Activated T-helper 17 cell treated with anti-CD3 and anti-CD28 coated beads, Interleukin-2, amount 50 U/mL, for 72 hours (primary cell): ENCODE results near the gene SUPT3H. TPM values are rescaled to one million over a fixed set of nuclear protein-coding genes. Genes with fewer than 3 reads are reported as not detected.

Source experiments
- ATAC-seq: fragments of 150-1000 bp; cut with Tn5 transposase; replicated peaks from 2 replicates; pipeline ENCODE4 v1.10.0; 2021; ENCODE audit warnings: mild to moderate bottlenecking, moderate library complexity
- H3K27ac Mint-ChIP-seq: one replicate; pipeline ENCODE4 v1.8.0; 2022; ENCODE audit warnings: mixed read lengths
- H3K27me3 Mint-ChIP-seq: one replicate; pipeline ENCODE4 v1.8.0; 2022; ENCODE audit warnings: mixed read lengths
- H3K36me3 Mint-ChIP-seq: one replicate; pipeline ENCODE4 v1.8.0; 2022; ENCODE audit warnings: low read depth, mild to moderate bottlenecking, mixed read lengths
- H3K4me1 Mint-ChIP-seq: one replicate; pipeline ENCODE4 v1.8.0; 2022; ENCODE audit warnings: mixed read lengths
- H3K4me3 Mint-ChIP-seq: one replicate; pipeline ENCODE4 v1.8.0; 2022; ENCODE audit warnings: mild to moderate bottlenecking, mixed read lengths
- H3K9me3 Mint-ChIP-seq: one replicate; pipeline ENCODE4 v1.8.0; 2022; ENCODE audit warnings: mixed read lengths
- total RNA-seq, 2 donors: library from RNA; stranded (reverse); gene quantifications; one replicate each; pipeline ENCODE4 v1.2.3, GENCODE V29; 2022

The SUPT3H gene
- total RNA-seq, 2 donors from 2014 or later, result 12.1 to 20.0 TPM

- Mint-ChIP-seq H3K27me3 (no peaks in the 10 kb centered on the region), H3K4me1 (peaks cover 19% of the 10 kb centered on the region), H3K27ac (no peak overlapping the region), H3K36me3 (peaks cover 18% of the 10 kb centered on the region), H3K4me3 (peak overlapping the region; percentile 20), H3K9me3 (no peaks in the 10 kb centered on the region)
- no peak for ATAC-seq
Observed at GRCh38 chr6:45415788-45416518, 38.2 kb upstream of the SUPT3H start.

GRCh38 chr6:45415315-45415714 lies 37.6 kb upstream of the SUPT3H start:
- Mint-ChIP-seq H3K27ac (no peak overlapping the region), H3K4me1 (peaks cover 19% of the 10 kb centered on the region), H3K27me3 (no peaks in the 10 kb centered on the region), H3K4me3 (peak overlapping the region; percentile 20), H3K9me3 (no peaks in the 10 kb centered on the region), H3K36me3 (peaks cover 12% of the 10 kb centered on the region)
- no peak for ATAC-seq

- no peaks in the 10 kb centered on the region for H3K9me3 Mint-ChIP-seq
- H3K4me3 Mint-ChIP-seq, result no peak overlapping the region
- peaks cover 14% of the 10 kb centered on the region for H3K4me1 Mint-ChIP-seq
- H3K27ac Mint-ChIP-seq, result no peak overlapping the region
- H3K36me3 Mint-ChIP-seq, result no peaks in the 10 kb centered on the region
- ATAC-seq, result no peak
- H3K27me3 Mint-ChIP-seq, result no peaks in the 10 kb centered on the region
Observed at GRCh38 chr6:45411959-45412358, 34.2 kb upstream of the SUPT3H start.

DNA sequence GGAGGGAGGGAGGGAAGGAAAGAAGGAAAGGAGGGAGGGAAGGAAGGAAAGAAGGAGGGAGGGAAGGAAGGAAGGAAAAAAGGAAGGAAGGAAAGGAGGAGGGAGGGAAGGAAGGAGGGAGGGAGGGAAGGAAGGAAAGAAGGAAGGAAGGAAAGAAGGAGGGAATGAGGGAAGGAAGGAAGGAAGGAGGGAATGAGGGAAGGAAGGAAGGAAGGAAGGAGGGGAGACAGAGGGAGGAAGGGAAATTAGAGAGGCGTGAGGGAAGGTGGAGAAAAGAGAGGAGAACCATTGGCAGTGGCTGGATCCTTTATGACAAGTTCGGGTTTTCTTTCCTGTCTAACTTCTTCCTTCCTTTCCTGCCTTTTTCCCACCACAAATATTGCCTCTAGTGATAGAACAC lies 22.3 kb upstream of the SUPT3H start:
- H3K27ac Mint-ChIP-seq, result no peak overlapping the region
- H3K27me3 Mint-ChIP-seq, result peaks cover 3% of the 10 kb centered on the region
- peaks cover 4% of the 10 kb centered on the region for H3K4me1 Mint-ChIP-seq
- no peaks in the 10 kb centered on the region for H3K9me3 Mint-ChIP-seq
- H3K36me3 Mint-ChIP-seq, result no peaks in the 10 kb centered on the region
- no peak overlapping the region for H3K4me3 Mint-ChIP-seq
- no peak for ATAC-seq

GRCh38 chr6:45398075-45398813 lies 20.5 kb upstream of the SUPT3H start:
- H3K4me1 Mint-ChIP-seq, result peaks cover 4% of the 10 kb centered on the region
- H3K4me3 Mint-ChIP-seq, result no peak overlapping the region
- no peaks in the 10 kb centered on the region for H3K27me3 Mint-ChIP-seq
- peak; percentile 89 for ATAC-seq
- no peaks in the 10 kb centered on the region for H3K36me3 Mint-ChIP-seq
- no peaks in the 10 kb centered on the region for H3K9me3 Mint-ChIP-seq
- H3K27ac Mint-ChIP-seq, result no peak overlapping the region

- no peak for ATAC-seq
- Mint-ChIP-seq H3K4me1 (peaks cover 10% of the 10 kb centered on the region), H3K9me3 (peaks cover 10% of the 10 kb centered on the region), H3K4me3 (no peak overlapping the region), H3K27ac (no peak overlapping the region), H3K27me3 (no peaks in the 10 kb centered on the region), H3K36me3 (no peaks in the 10 kb centered on the region)
Observed at GRCh38 chr6:45394586-45395095, 16.9 kb upstream of the SUPT3H start.

DNA sequence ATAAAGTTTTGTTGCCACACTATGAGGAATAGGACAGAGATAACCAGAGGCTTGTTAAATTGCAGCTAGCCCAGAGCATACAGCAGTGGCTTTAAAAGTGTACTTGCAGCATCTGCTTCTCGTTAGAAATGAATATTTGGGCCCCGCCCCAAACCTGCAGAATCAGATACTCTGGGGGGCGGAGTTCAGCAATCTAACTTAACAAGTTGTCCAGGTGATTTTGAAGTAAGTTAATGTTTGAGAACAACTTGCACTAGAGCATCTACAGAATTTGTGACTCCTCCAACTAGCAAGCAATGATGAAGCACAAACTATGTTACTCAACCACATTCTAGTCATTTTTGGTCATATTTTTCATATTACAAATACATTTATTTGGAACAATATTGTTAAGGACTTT lies 10.6 kb upstream of the SUPT3H start:
- H3K4me3 Mint-ChIP-seq, result no peak overlapping the region

GRCh38 chr6:45387236-45387635 lies 9.5 kb upstream of the SUPT3H start:
- no peaks in the 10 kb centered on the region for H3K27me3 Mint-ChIP-seq
- H3K9me3 Mint-ChIP-seq, result peaks cover 6% of the 10 kb centered on the region
- no peak overlapping the region for H3K4me3 Mint-ChIP-seq
- H3K36me3 Mint-ChIP-seq, result no peaks in the 10 kb centered on the region
- no peak overlapping the region for H3K27ac Mint-ChIP-seq
- ATAC-seq, result no peak
- peaks cover 6% of the 10 kb centered on the region for H3K4me1 Mint-ChIP-seq

More for the DNA sequence above, 10.6 kb upstream of the SUPT3H start:
- Mint-ChIP-seq H3K36me3 (no peaks in the 10 kb centered on the region), H3K27me3 (no peaks in the 10 kb centered on the region), H3K4me1 (peaks cover 6% of the 10 kb centered on the region), H3K27ac (no peak overlapping the region), H3K9me3 (peaks cover 10% of the 10 kb centered on the region)
- no peak for ATAC-seq

DNA sequence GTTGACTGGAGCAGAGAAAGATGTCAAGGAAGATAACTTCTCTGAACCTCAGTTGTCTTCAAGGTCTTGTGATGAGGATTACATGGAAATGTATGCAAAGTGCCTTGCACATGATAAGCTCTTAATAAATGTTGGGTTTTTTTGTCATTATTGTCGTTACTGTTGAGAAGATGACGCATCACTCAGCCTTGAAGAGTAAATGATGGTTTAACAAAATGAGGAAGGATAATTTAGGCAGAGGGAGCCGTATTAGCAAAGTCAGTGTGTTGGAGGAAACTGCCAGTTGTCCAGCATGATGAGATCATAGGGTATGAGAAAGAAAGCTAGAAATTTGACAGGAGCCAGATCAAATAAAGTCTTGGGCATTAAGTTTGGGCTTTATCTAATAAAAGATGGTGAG lies 8.8 kb upstream of the SUPT3H start:
- H3K4me3 Mint-ChIP-seq, result no peak overlapping the region
- H3K4me1 Mint-ChIP-seq, result peaks cover 5% of the 10 kb centered on the region
- no peak for ATAC-seq
- H3K36me3 Mint-ChIP-seq, result no peaks in the 10 kb centered on the region
- H3K27ac Mint-ChIP-seq, result no peak overlapping the region
- no peaks in the 10 kb centered on the region for H3K27me3 Mint-ChIP-seq
- H3K9me3 Mint-ChIP-seq, result peaks cover 4% of the 10 kb centered on the region

DNA sequence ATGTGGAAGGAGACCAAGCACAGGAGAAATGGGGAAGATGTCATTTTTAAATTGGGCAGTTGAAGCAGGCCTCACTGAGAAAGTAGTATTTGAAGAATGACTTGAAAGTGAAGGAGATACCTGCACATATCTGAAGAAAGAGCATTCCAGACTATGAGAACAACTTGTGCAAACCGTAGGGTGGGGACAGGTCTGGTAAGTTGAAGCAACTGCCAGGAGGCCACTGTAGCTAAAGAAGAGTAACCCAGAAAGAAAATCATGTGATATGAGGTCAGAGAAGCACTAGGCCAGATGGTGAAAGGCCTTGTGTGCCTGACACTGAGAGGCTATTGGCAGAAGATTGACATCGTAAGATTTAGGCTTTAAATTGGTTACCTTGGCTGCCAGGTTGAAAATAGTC lies 4.7 kb upstream of the SUPT3H start:
- Mint-ChIP-seq H3K27ac (no peak overlapping the region), H3K36me3 (peaks cover 10% of the 10 kb centered on the region), H3K27me3 (no peaks in the 10 kb centered on the region), H3K4me1 (peaks cover 6% of the 10 kb centered on the region), H3K4me3 (no peak overlapping the region), H3K9me3 (no peaks in the 10 kb centered on the region)
- no peak for ATAC-seq

DNA sequence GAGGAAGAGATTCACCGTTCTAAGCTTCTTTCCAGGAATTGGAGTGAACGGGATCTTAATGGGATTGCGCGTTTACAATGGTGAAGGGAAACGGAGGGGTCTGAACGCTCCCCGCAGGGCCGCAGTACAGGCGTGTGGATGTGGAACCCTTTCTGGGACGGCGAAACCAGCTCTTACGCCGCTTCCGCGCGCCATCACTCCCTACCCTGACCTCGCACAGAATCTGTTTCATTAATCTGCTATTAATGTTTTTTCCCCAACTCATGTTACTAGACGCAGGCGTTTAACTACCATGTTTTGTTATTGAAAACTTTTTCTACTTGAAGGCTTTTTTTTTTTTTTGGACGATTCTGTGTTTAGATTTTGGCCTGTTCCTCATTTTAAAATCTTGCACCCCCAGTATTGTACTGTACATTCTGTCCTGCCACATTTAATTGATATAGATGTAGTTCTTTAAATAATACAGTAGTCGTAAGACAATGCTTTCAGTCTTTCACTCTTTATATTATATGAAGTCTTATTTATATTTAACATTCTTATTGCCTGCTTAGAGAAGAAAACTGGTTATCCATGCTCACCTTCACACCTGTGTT lies 696 bp upstream of the SUPT3H start:
- peak; percentile 41 for ATAC-seq

GRCh38 chr6:45377043-45377553 lies 636 bp downstream of the SUPT3H start:
- peak overlapping the region; percentile 91 for H3K4me3 Mint-ChIP-seq
- peaks cover 16% of the 10 kb centered on the region for H3K4me1 Mint-ChIP-seq
- peak; percentile 1 for ATAC-seq
- H3K9me3 Mint-ChIP-seq, result no peaks in the 10 kb centered on the region
- peak overlapping the region; percentile 100 for H3K27ac Mint-ChIP-seq
- no peaks in the 10 kb centered on the region for H3K27me3 Mint-ChIP-seq
- H3K36me3 Mint-ChIP-seq, result peaks cover 10% of the 10 kb centered on the region

More for the DNA sequence above, 696 bp upstream of the SUPT3H start:
- peak overlapping the region; percentile 100 for H3K27ac Mint-ChIP-seq
- no peaks in the 10 kb centered on the region for H3K27me3 Mint-ChIP-seq
- peak overlapping the region; percentile 91 for H3K4me3 Mint-ChIP-seq
- peaks cover 10% of the 10 kb centered on the region for H3K36me3 Mint-ChIP-seq
- H3K9me3 Mint-ChIP-seq, result no peaks in the 10 kb centered on the region
- peaks cover 10% of the 10 kb centered on the region for H3K4me1 Mint-ChIP-seq

GRCh38 chr6:45376310-45377042 lies 1.3 kb downstream of the SUPT3H start:
- peak overlapping the region; percentile 100 for H3K27ac Mint-ChIP-seq
- H3K36me3 Mint-ChIP-seq, result peaks cover 10% of the 10 kb centered on the region
- ATAC-seq, result no peak
- H3K9me3 Mint-ChIP-seq, result no peaks in the 10 kb centered on the region
- H3K4me1 Mint-ChIP-seq, result peaks cover 19% of the 10 kb centered on the region
- no peaks in the 10 kb centered on the region for H3K27me3 Mint-ChIP-seq
- H3K4me3 Mint-ChIP-seq, result peak overlapping the region; percentile 91

- Mint-ChIP-seq H3K9me3 (no peaks in the 10 kb centered on the region), H3K4me3 (peak overlapping the region; percentile 91), H3K27me3 (no peaks in the 10 kb centered on the region), H3K4me1 (peaks cover 19% of the 10 kb centered on the region), H3K27ac (no peak overlapping the region), H3K36me3 (peaks cover 10% of the 10 kb centered on the region)
- no peak for ATAC-seq
Observed at GRCh38 chr6:45375449-45375848, 2.3 kb downstream of the SUPT3H start.
